SH-SY5Y (cell line): ENCODE data around the gene PRPF18.

ENCODE experiments used
- GATA2 ChIP-seq: IDR thresholded peaks from 2 replicates; pipeline ENCODE4 v1.6.1; 2011; ENCODE audit warnings: mild to moderate bottlenecking, low read depth, low read length
- GATA3 ChIP-seq: IDR thresholded peaks from 2 replicates; pipeline ENCODE4 v1.6.1; 2011; ENCODE audit warnings: low read depth, mild to moderate bottlenecking, low read length, moderate library complexity

The PRPF18 gene

DNA sequence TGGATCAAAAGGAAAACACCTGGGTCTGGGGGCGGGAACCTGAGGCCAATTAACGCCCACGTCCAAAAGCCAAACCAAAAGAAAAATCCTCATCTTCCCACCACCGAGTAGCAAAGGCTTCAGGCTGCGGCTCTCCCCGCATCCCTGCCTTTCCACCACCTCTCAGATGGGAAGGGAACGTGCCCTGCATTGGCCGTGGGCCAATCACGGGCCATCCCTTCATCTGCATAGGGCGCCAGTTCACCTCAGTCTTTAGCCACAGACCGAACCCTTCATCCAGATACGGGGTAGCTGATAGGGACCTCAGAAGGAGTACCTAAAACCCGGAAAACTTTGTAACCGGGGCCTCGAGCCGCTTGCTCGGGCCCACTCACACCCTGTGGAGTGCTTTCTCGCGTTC, 626 bp downstream of the PRPF18 start:
- TF ChIP-seq GATA3 = no peak

DNA sequence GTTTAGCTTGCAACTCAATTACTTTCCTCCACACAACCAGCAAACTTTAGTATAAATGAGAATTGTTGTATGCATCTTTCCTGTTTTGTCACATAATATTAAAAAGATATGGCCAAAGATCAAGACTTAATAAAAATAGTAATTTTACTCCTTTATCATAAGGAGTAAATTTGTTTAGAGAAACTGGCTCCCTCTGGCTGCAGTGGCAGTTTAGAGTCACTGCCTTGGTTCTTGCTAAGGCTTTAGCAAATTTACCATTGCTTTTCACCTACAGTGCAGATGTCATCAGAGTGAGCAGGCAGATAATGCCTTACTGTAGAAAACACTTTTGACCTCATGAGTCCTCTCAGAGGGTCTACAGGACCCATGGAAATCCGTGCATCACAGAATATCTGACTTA, 2.6 kb downstream of the PRPF18 start:
- TF ChIP-seq GATA2 = no peak

DNA sequence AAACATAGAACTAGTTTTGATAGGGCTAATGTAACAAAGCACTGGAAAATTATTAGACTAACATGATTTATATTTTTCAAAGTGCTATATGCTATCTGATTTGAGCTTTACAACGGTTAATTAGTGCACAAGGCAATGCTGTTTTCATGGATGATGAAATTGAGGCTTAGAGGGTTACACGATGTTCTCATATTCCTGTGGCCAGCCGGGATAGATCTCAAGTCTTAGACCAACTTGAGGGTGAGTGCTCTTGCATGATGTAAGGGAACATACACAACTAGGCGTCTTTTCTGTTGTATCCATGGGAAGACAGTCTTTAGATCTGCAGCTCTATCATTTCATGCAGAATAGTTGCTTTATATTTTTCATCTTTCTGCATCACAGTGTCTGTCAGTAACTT, 4.1 kb downstream of the PRPF18 start:
- TF ChIP-seq GATA3 (no peak), GATA2 (no peak)

DNA sequence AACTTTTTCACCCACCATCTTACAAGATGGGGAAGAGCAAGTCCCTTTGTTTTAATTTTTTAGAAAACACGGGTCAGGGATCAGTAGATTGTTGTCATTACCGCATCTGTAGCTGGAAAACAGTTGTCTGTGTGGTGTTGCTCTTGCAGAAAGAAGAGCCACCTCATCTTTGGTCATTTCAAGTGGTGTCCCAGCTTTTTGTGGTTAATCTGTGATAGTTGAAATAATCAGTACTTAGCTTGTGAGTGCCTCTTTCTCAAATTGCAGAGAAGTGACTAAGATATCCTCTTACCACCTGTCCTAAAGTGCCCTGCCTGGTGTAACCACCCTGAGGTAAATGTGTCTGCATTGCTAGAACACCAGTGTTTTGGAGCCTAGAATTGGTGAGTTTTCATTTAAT, 5.5 kb downstream of the PRPF18 start:
- no peak for TF ChIP-seq GATA2
- no peak for TF ChIP-seq GATA3

DNA sequence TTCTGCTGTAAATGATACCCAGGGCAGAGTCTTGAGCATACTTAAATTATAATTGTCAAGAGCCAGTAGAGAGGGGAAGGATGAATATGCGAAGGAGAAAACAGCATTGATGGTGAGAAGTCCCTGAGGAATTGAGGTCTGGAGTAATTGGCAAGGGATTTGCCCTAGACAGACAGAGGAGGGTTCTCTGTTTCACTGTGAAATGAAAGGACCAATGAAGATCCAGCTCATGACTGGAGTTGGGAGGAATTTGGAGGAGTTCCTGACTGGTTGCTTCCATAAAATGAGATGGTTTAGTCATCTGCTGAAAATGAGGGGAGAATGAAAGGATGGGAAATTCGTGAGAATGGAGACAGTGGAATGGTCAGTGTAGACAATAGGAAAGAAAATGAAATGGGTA, 6.8 kb downstream of the PRPF18 start:
- no peak for TF ChIP-seq GATA2
- no peak for TF ChIP-seq GATA3

DNA sequence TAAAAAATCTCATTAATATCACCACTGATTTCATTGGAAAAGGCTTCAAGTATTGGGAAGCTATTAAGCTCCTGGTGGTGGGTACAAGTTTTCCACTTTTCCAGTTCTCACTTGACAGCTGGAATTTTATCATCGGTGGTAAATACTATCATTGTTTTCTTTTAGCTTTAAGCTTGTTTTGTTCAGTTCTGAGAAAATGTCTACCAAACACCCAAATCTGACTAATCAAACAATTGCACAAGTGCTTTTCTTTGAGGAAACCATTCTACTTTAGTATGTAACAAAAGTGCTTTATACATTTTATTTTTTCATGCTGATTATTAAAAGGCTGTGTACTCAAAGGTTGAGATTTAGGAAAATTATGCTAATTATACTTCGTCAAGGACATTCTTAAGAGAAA, 7.9 kb downstream of the PRPF18 start:
- TF ChIP-seq GATA2 (no peak), GATA3 (no peak)

DNA sequence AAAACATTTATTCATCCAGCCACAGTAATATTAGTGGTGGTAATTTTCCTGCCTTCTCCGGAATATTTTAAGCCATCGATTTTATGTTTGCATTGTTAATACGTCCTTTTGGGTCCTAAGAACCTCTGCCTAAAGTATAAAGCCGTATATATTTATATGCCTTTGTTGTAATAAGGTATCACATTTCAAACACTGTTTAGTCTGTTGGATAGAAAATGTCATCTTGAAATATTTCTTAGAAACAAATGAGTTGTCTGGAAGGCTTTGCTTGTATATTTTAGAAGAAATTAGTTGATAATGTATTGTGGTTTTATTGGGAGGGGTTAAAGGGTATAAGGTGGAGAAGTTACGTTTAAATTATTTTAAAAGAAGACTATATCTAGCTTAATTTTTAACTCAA, 11.1 kb downstream of the PRPF18 start:
- TF ChIP-seq GATA2 (no peak), GATA3 (no peak)

DNA sequence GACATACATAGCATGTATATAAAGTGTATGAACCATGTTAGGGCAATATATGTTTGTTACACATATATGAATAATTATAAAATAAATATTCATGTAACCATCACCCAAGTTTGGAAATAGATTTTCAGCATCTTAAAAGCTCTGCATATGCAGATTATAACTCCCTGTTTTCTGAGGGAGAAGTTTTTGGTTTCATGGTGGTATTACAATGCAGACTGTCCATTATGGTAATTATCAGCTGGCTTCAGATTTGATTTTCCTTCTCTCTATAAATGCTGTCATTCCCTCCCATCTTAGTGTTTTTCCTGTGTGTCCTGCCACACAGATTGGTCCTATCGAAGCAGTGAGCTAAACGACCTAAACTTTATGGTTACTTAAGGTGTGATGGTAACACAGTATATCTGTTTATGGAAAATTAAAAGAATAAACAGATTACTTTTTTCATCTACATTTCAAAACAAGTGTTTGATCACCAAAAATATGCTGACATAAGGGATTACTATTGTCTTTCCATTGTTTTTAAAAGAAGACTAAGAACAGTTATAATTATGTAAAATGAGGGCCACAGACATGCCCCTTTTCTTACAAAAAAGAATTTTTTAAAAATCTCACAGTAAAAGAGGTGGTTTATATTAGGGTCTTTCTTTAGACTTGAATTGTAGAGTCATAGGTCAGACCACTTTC, 17.7 kb downstream of the PRPF18 start:
- no peak for TF ChIP-seq GATA2
- no peak for TF ChIP-seq GATA3

DNA sequence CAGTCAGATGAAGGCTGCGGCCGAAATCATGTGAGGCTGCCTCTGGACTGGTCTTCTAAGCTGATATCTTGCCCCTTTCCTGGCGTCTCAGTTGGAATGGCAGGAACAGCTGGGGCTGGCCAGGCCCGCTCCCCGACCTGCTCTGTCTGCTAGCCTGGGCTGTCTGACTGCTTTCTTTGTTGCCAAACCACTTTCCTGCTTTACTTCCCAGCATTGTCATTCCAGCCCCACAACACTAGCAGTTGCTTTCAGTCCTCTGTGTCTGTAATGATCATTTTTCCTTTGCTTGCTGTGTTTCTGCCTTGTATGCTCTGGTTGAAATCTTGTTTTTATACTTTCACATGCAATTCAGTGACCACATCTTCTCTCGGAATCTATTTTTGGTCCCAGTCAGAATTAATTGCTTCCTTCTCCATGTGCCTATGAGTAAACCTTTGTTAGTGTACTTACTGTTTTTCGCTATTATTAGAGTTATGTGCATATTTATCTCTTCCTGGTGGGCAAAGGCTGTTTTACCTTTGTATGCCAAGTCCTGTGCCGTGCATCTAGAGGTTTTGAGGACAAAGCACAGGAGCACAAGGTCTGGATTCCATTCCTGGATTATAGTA, 21.6 kb downstream of the PRPF18 start:
- no peak for TF ChIP-seq GATA3
- no peak for TF ChIP-seq GATA2

DNA sequence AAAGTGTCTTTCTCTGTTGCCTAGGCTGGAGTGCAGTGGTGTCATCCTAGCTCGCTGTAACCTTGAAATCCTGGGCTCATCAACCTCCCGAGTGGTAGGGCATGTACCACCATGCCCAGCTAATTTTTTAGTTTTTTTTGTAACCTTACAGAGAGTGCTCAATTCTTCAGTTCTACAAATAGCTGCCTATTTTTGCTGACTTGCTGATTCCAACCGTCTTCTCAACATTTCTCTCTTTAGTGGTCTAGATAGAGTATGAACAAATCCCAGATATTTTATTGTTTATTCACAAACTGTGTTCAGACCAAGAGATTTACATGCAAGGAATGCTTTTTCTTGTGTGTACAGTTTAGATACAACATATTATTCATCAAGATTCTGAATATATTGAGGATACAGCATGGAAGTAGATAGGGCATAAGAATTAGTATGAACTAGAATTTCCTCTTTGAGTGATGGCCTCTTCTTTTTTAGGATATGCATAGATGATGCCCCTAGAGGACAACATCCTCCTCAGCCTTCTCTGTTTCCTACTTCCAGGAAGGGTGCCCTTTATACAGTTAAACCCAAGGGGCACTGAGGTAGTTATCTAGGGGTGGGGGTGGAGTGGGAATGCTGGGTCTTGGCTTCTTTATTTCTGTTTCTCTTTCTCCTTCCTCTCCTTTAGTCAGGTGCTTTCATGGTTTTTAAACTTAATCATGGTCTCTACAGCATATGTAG, 26.0 kb downstream of the PRPF18 start:
- no peak for TF ChIP-seq GATA3
- TF ChIP-seq GATA2 = no peak

DNA sequence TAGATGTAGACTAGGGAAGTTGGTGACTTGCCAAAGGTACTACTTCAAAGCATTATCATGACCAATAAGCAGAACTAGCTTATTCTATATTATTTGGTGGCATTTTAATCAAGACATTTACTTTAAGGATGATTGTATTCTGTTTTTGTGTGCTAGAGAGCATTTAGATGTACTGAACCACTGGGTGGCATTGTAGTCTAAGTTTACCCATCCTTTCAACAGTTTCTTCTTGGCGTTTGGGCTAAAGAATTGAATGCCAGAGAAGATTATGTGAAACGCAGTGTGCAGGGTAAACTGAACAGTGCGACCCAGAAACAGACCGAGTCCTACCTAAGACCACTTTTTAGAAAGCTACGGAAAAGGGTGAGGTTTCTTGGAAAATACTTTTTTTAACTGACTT, 26.8 kb downstream of the PRPF18 start:
- no peak for TF ChIP-seq GATA3
- no peak for TF ChIP-seq GATA2

DNA sequence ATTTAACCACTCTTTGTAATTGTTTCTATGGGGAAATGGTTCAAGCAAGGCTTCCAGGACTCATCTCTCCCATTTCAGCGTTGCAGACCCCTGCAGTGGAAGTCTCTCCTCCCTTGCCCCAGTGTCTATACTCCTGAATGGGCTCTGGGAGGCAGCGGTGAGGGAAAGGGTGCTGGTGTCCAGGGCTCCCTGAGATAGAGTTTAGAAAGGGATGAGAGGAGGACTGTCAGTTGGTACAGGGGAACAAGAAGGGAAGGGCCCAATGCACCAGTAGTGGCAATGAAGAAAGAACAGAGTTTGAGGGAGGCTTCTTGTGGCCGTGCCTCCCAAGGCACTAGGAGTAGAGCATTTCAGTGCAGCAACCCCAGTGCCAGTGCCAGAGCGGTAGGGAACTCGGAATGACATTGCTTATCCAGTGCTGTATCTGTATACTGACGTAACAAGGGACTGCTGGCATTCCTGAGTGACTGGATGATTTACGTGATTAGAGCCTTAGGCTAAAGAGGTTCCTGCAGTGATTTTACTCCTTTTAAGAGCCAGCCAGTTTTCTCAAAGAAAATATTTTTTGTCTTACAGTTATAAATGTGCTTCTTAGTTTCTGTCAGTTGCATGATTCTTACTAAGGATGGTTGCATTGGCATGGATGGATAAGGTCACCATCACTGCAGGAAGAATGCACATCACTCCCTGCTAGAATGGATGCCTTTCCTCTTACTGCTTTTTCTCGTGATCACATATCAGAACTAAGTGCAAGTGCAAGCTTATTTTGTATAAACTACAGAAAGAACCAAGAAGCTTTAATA, 28.0 kb downstream of the PRPF18 start:
- TF ChIP-seq GATA2 (peak; percentile 72), GATA3 (no peak)

DNA sequence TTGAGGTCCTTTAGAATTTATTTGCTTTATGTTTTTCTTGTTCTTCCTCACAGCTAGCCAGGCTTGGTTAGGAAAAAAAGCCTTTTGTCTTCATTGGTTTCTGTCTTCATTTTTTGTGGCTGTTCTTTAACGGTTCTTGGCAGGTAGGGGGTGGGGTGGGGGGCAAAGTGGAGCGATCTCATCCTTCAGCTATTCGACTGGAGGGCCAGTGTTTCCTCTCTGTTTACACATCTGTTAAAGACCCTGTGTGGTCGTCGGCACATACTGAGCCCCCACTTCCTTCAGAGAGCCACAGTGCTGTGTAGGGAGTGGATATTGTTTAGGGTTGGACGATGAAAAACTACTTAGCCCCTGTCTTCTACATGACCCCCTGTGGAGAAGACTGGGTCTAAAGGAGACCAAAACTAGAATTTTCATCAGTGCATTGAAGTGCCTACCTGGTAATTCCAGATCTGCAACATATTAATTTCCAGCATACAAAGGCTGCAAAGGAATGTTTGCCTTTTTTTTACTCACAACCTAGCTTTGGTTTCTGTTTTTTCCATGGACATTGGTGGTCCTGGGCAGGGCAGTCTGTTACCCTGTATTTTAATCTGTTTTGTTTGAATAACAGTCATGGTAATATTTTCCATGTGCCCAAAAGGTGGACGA, 29.0 kb downstream of the PRPF18 start:
- TF ChIP-seq GATA2 = no peak
- TF ChIP-seq GATA3 = no peak

DNA sequence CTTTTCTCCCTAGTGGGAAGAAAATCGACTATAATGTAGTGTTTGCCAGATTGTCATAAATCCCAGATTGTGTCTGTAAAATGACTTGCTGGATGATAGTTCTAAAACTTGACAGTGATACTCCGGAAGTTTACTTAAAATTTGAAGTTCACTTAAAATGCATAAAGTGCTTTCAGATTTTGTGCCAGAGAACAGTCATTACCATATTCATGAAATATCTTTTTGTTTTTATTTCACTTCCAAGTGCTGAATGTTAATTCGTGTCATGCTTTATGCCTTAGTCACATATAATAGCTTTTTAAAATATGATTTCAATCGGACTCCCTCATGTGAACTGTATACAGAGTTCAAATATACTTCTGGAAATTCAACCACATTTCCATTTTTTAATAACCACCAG, 30.4 kb downstream of the PRPF18 start:
- TF ChIP-seq GATA3 = no peak
- no peak for TF ChIP-seq GATA2

DNA sequence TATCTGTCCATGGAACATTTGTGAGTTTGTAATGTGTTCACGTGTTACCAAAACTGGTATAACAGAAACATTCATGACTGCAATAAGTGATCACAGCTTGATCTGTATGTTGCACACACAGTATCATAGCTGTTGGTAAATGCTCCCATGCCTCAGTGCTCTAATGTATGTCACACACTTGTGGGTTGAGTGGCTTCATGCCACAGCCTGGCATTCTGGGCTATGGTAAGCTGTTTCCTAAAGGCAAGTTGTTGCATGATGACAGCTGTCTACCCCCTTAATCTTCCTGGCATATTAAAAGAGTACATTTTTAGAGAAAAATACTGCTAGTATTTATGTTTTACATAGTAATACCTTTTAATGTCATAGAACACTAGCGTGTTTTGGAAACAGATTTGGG, 35.2 kb downstream of the PRPF18 start:
- TF ChIP-seq GATA2 = no peak
- TF ChIP-seq GATA3 = no peak
